HG02970 (cell line): ENCODE measurements around the gene TADA2B.

Experiments used
- ATAC-seq: cut with Tn5 transposase; IDR thresholded peaks from one replicate; pipeline ENCODE4 v1.9.1; 2021; ENCODE audit warnings: mild to moderate bottlenecking, moderate library complexity, moderate number of reproducible peaks; ENCODE audit not compliant: unreplicated experiment, low FRiP score

Gene TADA2B

DNA sequence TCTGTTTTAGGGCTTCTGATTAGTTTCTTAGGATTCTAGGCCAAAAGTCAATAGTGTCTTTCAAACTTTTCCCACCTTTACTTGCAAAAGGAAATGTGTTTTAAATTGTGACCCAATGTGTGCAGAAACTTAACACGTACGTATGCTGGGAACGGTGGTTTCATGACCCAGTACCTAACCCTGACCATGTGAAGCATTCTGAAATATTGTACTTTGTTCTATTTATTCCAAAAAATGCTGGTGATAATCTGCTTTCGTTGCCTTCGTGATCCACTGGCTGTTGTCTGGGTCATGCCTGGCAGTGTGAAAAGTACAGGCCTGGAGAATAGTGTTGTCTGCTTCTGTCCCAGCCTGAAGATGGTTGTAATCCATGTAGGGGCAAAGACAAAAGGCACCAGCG lies 26.7 kb upstream of the TADA2B start:
- no peak for ATAC-seq

DNA sequence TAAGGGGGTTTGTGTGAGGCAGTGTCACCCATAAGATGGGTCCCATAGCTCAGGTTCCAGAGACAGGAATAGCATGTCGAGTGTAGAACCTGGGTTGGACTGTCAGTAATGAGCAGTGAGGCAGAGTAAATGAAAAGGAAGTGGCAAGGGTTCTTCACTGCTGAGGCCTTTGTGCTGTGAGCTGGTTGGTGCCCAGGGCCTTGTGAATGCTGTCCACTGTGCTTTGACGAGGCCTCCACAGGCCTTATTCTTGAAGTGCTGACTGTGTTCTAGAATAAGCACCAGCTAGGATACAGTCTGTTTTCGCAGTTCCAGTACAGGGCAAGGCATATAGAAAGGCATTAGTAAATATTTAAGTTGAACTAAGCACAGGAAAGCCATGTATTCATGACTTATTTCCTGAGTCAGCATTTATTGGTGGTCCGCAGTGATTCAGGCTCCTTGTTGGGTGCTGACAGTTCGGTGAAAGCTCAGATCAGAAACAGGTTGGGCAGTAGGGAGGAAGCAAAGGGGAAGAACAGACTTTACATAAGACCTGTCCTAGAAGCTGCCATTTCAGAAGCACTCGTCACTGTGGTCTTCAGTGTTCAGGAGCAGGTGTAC lies 25.6 kb upstream of the TADA2B start:
- ATAC-seq, result no peak

DNA sequence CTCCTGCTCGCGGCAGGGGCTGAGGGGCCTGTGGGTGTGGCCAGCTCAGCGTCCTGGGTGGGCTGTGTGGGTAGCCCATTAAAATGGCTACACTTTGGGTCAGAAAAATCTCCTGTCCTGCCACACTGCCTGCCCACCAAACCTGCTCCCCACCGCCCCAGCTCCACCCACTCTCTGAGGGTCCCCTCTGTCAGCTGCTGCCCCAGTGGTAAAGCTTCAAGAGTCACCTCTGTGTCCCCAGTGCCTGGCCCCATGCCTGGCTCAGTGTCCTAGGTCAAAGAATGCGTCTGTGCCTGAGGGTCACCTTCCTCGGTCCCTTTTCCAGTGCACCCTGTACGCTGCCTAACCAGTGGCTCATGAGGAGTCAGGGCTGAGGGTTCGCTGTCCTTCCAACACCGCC lies 24.9 kb upstream of the TADA2B start:
- ATAC-seq, result no peak

- ATAC-seq, result no peak
Observed at GRCh38 chr4:7019367-7019766, 23.8 kb upstream of the TADA2B start.

- no peak for ATAC-seq
Observed at GRCh38 chr4:7020290-7020689, 22.9 kb upstream of the TADA2B start.

DNA sequence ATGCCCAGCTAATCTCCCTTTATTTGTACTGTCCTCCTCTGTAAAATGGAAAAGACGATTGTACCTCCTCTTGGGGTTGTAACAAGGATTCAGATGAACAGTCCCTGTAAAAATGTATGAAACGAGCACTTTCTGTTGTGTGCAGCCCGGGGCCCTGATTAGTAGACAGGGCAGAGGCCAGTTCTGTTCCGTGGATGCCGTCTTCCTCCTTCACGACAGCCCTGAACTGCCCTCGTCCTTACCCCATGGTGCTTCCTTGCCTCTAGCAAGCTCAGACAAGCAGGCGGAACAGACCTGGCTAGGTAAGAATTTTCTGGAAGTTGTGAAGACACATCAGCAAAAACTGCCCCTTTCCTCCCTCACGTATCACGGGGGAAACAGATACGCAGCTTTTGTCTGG lies 22.3 kb upstream of the TADA2B start:
- ATAC-seq, result no peak

GRCh38 chr4:7021355-7021754 lies 21.8 kb upstream of the TADA2B start:
- no peak for ATAC-seq

GRCh38 chr4:7021930-7022664 lies 21.1 kb upstream of the TADA2B start:
- ATAC-seq, result no peak

DNA sequence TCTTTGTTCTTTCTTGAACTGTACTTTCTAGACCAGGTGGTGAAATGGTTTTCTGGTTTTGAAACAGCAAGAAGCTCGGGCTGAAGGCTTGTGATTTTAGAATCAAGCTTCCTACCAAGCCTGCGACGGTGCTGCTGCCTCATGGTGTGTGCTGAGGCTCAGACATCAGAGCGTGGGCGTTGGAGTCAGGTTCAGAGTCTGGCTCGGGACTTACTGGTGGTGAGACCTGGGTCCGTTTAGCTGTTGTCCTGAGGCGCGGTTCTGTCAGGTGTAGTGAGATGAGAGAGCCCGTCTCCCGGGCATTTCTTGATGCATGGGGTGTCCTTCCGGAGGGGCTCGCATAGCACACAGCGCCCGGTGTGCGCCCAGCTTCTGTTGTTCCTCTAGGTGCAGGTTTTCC lies 19.7 kb upstream of the TADA2B start:
- ATAC-seq, result no peak

DNA sequence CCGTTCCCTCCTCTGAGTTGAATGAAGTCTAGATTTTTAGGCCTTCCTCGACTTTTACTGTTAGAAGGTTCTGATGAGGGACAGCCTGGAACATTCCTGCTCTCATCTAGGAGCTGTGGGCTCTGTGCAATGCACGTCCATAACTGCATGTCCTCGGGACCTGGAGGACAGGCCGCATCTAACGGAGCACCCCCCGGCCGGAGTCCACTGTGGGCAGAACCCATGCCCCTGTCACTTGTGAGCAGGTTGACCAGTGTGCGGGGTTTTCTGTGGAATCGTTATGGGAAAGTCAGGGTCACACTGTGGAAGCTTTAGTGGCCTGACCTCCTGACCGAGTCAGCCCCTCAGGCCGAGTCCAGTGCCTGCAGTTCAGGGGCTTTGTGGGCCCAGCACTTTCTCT lies 19.3 kb upstream of the TADA2B start:
- ATAC-seq, result no peak

DNA sequence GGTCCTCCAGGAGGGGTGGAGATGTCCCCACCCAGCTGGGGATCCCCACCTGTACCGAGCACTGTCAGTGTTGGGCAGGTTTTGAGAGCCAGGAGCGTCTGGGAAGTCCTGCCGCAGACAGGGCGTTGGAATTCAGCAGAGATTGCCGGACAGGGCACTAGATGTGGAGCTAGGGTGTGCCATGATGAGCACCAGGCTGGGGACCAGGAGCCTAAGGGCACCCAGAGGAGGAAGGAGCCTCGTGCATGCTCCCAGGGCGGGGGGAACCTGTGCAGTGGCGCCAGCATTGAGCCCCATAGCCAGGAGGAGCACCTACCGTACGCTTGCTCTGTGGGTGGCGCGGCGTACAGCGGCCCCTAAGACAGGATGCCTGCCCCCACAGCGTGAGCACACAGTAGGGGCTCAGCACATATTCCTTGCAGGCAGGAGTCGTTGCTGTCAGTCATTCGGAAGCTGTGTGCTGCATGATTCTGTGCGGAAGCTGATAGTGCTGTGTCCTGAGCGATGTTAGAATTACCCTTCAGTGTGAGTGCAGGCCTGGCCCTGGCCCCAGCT lies 18.8 kb upstream of the TADA2B start:
- ATAC-seq, result no peak

GRCh38 chr4:7025040-7025602 lies 18.1 kb upstream of the TADA2B start:
- no peak for ATAC-seq

- ATAC-seq, result no peak
Observed at GRCh38 chr4:7026107-7026506, 17.1 kb upstream of the TADA2B start.

- ATAC-seq, result no peak
Observed at GRCh38 chr4:7027284-7027683, 15.9 kb upstream of the TADA2B start.

GRCh38 chr4:7027913-7028312 lies 15.3 kb upstream of the TADA2B start:
- no peak for ATAC-seq

DNA sequence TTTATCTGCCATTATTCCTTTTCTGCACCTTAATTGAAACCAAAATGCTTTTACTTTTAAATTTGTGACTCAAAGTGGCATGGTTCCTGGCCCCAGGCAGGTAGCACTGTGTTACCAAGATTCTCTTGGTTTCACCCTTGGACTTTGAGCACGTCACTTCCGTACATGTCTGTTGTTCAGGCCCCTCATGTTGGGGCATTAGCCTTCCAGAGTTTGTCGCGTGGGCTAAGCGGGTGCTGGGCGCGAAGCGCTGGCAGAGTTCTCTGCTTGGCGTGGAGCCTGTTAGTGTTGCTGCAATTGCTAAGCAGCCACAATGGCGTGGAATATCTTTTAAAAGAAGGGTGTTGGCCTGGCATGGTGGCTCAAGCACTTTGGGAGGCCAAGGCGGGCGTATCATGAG lies 14.0 kb upstream of the TADA2B start:
- no peak for ATAC-seq

DNA sequence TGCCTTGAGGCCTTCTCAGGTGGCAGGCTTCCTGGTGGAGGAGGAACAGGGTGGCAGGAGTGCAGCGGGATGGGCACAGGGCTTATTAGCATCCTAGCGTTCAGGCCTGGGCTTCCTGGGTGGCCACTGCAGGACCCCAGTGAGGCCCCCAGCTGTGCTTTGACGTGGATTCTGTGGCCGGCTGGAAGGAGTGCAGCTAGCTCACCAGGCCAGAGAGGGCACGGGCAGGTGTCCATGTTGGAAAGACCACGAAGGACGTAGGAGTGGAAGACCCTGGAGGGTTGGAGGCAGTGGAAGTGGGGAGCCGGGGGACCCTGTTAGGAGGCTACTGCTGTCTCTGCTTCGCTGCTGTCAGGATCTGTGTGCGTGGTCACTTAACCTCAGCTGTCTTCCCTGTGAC lies 13.3 kb upstream of the TADA2B start:
- ATAC-seq, result no peak

DNA sequence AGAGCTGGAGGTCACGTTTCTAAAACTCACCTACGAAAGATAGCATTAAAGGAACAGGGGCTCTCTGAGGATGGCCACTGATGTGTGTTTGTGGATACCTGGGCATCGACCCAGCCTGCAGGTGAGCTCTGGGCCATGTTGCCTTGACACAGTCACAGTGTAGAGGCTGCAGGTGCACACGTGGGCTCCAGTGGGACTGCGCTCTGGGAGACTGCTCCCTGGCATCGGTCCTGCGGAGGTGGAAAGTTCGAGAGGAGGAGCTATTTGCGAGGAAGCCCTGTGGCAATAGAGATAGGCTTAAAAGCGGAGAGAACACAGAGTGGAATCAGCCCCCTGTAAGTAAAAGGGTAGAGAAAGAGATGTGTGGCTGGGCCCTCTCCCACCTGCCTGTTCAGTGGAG lies 12.3 kb upstream of the TADA2B start:
- ATAC-seq, result no peak

- ATAC-seq, result no peak
Observed at GRCh38 chr4:7031558-7032449, 11.4 kb upstream of the TADA2B start.

GRCh38 chr4:7032596-7032995 lies 10.6 kb upstream of the TADA2B start:
- ATAC-seq, result no peak
